Testis (tissue), 3 donors: ENCODE results near the gene GMPPB. TPM values are rescaled to one million over a fixed set of nuclear protein-coding genes. Genes with fewer than 3 reads are reported as not detected.

ENCODE experiments used
- DNase-seq: peaks from one replicate; pipeline ENCODE4 v3.0.0-alpha.2; 2019
- H3K27ac ChIP-seq, 2 donors: fragments of 200-600 bp; sonication (generic); one replicate each; pipeline ENCODE4 v1.5.1; 2019
- H3K27me3 ChIP-seq: fragments of 200-600 bp; sonication (generic); one replicate; pipeline ENCODE4 v1.5.1; 2019
- H3K36me3 ChIP-seq: fragments of 200-600 bp; sonication (generic); one replicate; pipeline ENCODE4 v1.5.1; 2017; ENCODE audit warnings: low read depth; ENCODE audit errors: missing control alignments
- H3K4me1 ChIP-seq: fragments of 200-600 bp; sonication (generic); one replicate; pipeline ENCODE4 v1.5.1; 2019
- H3K4me3 ChIP-seq, 2 donors: fragments of 200-600 bp; sonication (generic); one replicate each; pipeline ENCODE4 v1.5.1; 2017 to 2019
- H3K9me3 ChIP-seq: fragments of 200-600 bp; sonication (generic); one replicate; pipeline ENCODE4 v1.5.1; 2017
- POLR2A ChIP-seq: fragments of 450-650 bp; IDR thresholded peaks from one replicate; pipeline ENCODE4 v1.6.1; 2017; ENCODE audit warnings: antibody characterized with exemption, mild to moderate bottlenecking, moderate library complexity
- WGBS, 2 donors: methylation state at CpG; one replicate each; pipeline ENCODE4 v1.1.5; 2018; 5-methylcytosine and 5-hydroxymethylcytosine counted together
- intact Hi-C: fragments of 100-400 bp; cut with DNase I; formaldehyde crosslinking; loops from one replicate; pipeline ENCODE4 v1.15.1; 2023; ENCODE audit warnings: low total_unique reads
- polyA plus RNA-seq: library from polyadenylated mRNA; stranded (reverse); fragments of 350-450 nt; fragmentation: Illumina TruSeq; extraction: RNeasy Lipid Tissue Mini Kit (QIAGEN cat#74804); gene quantifications from one replicate; pipeline ENCODE4 v1.2.3, GENCODE V29; 2014; ENCODE audit warnings: low read depth, low replicate concordance; ENCODE audit not compliant: insufficient read depth
- total RNA-seq, 2 donors: library from RNA; depleted of rRNA; stranded (reverse); fragments of >200 nt; gene quantifications; one replicate each; pipeline ENCODE4 v1.2.3, GENCODE V29; 2016
- TF ChIP-seq, protein P1 (sequence below), 3 experiments: fragments of 450-650 bp in 2 of 3; fragments of 200-600 bp in 1 of 3; sonication (generic) in 1 of 3; IDR thresholded peaks; one replicate each; pipeline ENCODE4 v1.5.1; 2016 to 2019; ENCODE audit warnings: antibody characterized with exemption in 3 of 3, mild to moderate bottlenecking in 2 of 3, moderate library complexity in 1 of 3

GMPPB gene
- total and polyA plus RNA-seq, 3 donors from 2014 or later, result 15.7 to 23.4 (median 16.8) TPM

DNA sequence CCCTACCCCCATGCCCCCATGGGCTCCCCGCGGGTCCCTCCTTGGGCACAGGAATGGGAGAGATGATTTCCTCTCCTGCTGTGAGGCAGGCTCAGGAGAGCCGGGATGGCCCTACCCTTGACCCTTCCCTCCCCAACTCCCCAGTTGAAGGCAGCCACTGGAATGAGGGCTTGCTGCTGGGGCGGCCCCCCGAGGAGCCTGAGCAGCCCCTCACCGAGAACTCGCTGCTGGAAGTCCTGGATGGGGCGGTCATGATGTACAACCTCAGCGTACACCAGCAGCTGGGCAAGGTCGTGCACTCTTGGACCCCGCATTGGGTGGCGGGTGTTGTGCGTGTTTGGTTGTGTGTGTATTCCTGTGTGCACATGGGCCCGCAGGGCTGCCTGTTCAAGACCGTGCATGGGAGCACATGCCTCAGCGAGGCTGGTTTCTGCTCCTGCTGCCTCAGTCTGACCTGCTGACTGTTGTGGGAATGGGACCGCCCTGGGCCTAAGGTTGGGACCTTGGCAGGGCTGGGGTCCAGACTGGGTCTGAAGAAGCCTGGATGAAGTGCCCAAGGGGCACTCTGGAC lies 18.3 kb downstream of the GMPPB start:
- H3K36me3 ChIP-seq, result no peaks in the 10 kb centered on the region
- intact Hi-C loops, result no loop called here

DNA sequence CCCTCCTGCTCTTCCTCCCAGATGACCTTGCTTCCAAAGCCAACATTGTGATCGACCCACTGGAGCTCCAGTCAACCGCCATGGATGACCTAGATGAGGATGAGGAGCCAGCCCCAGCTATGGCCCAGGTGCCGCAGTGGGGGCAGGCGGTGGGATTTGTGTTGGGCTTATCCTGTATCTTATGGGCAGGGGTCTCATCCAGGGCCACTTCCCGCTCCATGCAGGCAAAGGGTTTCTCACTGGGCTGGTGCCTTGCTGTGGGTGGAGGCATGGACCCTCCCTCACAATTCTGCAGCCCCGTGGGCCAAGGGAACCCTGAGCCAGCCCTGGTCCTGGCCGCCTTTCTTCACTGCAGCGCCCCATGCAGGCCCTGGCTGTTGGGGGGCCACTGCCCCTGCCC lies 19.1 kb downstream of the GMPPB start:
- intact Hi-C loops, result no loop called here
- no peak for DNase-seq
- Histone ChIP-seq H3K27me3 (no peaks in the 10 kb centered on the region), H3K9me3 (no peaks in the 10 kb centered on the region), H3K4me1 (no peaks in the 10 kb centered on the region), H3K27ac (no peak overlapping the region), H3K36me3 (no peaks in the 10 kb centered on the region), H3K4me3 (no peak overlapping the region)
- TF ChIP-seq, protein P1, sequence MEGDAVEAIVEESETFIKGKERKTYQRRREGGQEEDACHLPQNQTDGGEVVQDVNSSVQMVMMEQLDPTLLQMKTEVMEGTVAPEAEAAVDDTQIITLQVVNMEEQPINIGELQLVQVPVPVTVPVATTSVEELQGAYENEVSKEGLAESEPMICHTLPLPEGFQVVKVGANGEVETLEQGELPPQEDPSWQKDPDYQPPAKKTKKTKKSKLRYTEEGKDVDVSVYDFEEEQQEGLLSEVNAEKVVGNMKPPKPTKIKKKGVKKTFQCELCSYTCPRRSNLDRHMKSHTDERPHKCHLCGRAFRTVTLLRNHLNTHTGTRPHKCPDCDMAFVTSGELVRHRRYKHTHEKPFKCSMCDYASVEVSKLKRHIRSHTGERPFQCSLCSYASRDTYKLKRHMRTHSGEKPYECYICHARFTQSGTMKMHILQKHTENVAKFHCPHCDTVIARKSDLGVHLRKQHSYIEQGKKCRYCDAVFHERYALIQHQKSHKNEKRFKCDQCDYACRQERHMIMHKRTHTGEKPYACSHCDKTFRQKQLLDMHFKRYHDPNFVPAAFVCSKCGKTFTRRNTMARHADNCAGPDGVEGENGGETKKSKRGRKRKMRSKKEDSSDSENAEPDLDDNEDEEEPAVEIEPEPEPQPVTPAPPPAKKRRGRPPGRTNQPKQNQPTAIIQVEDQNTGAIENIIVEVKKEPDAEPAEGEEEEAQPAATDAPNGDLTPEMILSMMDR (IDR thresholded peaks at IDR 0.05), result no peak
- TF ChIP-seq POLR2A, result no peak
- 88 to 93% methylated on average over 5 to 8 of the region's 8 CpGs for WGBS, 2 donors

More for the DNA sequence above, 18.3 kb downstream of the GMPPB start:
- H3K9me3 ChIP-seq, result no peaks in the 10 kb centered on the region
- no peaks in the 10 kb centered on the region for H3K27me3 ChIP-seq
- TF ChIP-seq, protein P1 (IDR thresholded peaks at IDR 0.05), result no peak
- TF ChIP-seq POLR2A, result no peak
- no peak overlapping the region for H3K4me3 ChIP-seq
- no peaks in the 10 kb centered on the region for H3K4me1 ChIP-seq
- 85 to 89% methylated on average over 4 to 15 of the region's 17 CpGs for WGBS, 2 donors
- DNase-seq, result no peak
- H3K27ac ChIP-seq, result no peak overlapping the region

DNA sequence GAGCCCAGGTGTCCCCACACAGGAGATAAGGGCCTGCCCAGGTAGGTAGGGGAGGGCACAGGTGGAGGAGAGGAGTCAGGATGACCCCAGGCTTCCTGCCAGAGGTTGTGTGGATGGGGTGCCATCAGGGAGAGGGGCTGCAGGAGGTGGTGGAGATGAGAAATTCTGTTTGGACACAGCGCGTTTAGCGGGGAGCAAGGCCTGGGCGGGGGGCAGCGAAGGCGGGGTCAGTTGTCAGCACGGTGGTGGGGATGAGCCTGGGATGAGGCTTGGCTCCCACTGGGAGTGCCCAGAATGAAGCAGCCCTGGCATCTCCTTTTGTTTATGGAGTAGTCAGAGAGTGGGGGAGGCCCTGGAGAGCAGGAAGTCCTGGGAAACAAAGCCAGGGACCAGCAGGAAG lies 19.8 kb downstream of the GMPPB start:
- Histone ChIP-seq H3K4me1 (no peaks in the 10 kb centered on the region), H3K9me3 (no peaks in the 10 kb centered on the region), H3K4me3 (no peak overlapping the region), H3K36me3 (no peaks in the 10 kb centered on the region), H3K27ac (no peak overlapping the region), H3K27me3 (no peaks in the 10 kb centered on the region)
- no peak for DNase-seq
- 86 to 93% methylated on average over 7 of the region's 7 CpGs for WGBS, 2 donors
- intact Hi-C loops, result no loop called here
- TF ChIP-seq, protein P1 (IDR thresholded peaks at IDR 0.05), result no peak
- TF ChIP-seq POLR2A, result no peak

DNA sequence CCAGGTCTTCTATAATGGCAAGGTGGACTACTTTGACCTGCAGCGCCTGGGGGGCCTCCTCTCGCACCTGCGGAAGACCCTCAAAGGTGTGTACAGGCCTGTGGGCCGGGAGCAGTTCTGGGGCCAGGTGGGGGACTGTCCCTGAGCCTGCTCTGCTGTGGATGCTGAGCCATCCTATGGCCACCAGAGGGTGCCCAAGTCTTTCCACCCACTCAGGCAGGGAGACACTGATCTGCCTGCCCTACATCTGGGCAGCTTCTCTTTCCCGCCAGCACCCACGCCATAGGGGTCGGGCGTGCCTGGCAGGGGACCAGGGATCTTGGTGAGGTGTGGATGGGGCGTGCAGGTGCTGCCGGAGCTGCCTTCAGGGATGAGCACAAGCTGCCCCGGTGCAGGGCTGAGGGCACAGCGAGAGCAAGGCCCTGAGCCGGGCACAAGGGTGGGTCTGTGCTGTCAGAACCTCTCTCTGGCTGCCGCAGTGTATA lies 20.3 kb downstream of the GMPPB start:
- Histone ChIP-seq H3K4me1 (no peaks in the 10 kb centered on the region), H3K4me3 (no peak overlapping the region), H3K27me3 (no peaks in the 10 kb centered on the region), H3K9me3 (no peaks in the 10 kb centered on the region), H3K27ac (no peak overlapping the region), H3K36me3 (no peaks in the 10 kb centered on the region)
- no peak for TF ChIP-seq POLR2A
- TF ChIP-seq, protein P1 (IDR thresholded peaks at IDR 0.05), result peak; percentile 60 to 73 (median 69)
- intact Hi-C loops, result no loop called here
- 56 to 78% methylated on average over 9 to 13 of the region's 14 CpGs for WGBS, 2 donors
- peak; percentile 73 for DNase-seq

DNA sequence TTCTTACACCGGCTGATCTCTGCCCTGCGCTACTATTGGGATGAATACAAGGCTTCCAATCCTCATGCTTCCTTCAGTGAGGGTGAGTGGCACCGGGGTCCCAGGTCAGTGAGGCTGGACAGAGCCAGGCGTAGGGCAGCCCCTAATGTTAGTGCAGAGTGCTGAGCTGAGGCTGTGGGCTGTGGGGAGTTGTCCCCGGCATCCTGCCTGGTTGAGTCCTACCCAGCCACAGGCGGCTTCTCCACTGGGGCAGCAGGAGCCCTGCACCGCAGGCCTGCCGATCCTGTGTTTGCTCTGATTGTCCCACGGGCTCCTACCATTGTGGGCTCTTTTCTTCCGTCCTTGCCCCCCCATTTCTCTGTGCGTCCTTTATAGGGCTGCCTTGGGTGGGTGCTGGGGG lies 21.1 kb downstream of the GMPPB start:
- Histone ChIP-seq H3K9me3 (no peaks in the 10 kb centered on the region), H3K27me3 (no peaks in the 10 kb centered on the region), H3K4me1 (no peaks in the 10 kb centered on the region), H3K4me3 (no peak overlapping the region), H3K36me3 (no peaks in the 10 kb centered on the region), H3K27ac (no peak overlapping the region)
- DNase-seq, result no peak
- WGBS, 2 donors, result 93 to 96% methylated on average over 11 of the region's 11 CpGs
- intact Hi-C loops, result no loop called here
- TF ChIP-seq, protein P1 (IDR thresholded peaks at IDR 0.05), result no peak
